ENCODE data around the gene BTBD8.

Gene BTBD8

DNA sequence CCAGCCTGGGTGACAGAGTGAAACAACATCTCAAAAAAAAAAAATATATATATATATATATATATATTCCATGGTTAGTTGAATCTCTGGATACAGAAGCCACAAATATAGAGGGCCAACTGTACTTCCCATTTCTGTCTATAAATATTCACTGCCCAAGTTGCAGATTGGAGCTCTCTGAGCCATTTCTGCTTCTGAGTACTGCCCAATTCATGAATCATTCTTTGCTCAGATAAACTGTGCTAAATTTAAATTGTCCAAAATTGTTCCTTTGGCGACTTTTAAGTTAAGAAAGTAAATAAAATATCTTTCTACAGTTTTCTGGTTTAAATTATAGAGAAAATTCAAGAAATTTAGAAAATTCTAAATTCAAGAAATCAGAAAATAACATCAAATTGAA lies 114.4 kb downstream of the BTBD8 start:
- no peak for DNase-seq

DNA sequence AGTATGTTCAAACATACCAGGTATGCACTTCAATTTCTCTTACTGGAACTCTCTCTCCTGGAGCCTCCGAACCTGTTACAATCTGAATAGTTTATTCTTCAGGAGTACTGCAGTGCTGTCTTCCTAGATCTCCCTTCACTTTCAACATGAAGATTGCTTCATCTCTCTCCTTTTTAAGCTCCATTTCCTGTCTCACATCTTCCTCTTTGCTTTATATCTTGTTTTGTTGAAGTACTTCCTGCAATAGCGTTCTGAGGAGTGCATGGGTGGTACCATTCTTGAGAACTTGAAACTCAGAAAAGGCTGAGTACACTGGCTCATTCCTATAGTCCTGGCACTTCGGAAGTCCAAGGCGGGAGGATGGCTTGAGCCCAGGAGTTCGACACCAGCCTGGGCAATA lies 121.8 kb downstream of the BTBD8 start:
- no peak for DNase-seq

DNA sequence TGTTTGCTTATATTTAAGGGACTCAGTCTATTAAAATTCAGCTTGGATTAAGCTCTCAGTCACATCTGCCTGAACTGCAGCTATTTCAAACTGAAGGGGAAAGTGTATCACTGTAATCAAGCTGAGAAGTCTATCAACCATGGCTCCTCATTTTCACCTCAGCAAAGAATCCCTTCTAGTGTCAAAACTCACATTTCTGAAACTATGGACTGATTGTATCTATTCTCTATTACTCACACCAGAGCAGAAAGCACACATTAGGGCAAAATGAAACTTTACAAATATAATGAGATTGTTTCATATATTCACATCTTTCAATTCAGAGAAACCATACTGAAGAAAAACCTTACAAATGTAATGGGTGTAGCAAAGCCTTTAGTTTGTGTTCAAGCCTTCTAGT lies 123.0 kb downstream of the BTBD8 start:
- DNase-seq: no peak

DNA sequence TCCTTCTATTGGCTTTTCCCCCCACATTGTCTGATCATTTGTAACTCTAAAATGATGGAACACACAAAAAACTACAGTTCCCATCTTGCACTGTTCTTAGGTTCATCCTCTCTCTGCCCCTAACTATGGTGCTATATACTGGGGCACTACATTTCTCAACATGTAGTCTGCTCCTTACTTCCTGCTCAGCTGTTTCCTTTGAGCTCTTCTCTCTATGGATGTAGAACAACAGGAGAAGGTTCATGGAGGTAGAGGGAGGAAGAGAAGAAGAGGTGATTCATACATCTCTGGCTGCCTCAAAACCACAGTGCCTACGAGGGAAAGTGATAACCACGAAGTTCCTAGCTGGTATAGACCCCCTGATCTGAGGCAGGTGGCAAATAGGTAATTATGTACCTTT lies 130.6 kb downstream of the BTBD8 start:
- DNase-seq: no peak

DNA sequence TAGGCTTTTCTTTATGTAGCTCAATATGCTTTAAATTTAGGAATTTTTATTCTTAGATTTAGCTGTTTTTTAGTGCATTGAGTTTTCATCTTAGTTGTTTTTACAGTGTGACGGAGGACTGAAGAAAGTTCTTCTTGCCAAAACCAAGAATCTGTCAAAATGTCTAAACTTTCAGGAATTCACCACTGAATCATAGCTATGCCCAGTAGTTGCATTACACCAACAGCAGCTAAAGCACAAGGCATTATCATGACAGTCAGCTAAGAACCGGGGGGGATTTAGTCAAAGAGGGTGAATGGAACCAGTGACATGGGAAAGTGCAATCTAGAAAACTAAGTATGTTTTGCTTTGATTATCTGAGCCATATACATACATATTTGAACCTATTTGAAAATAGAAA lies 131.0 kb downstream of the BTBD8 start:
- no peak for DNase-seq

DNA sequence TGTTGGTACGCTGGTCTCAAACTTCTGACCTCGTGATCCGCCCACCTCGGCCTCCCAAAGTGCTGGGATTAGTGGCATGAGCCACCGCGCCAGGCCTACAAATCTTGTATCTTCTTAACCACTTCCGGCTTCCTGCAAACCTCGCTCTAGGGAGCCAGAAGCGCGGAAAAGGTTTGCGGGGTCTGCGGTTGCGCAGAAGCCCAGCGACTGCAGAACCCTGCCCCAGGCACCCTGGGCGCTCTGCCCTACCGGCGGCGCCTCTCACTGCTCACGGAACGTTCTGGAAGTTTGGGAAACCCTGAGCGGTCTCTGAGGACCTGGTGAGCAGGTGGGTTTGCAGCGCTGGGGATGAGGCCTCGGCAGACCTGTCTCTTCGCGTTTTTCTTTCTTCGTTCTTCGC lies 137.6 kb downstream of the BTBD8 start, which contains the start of gene C1orf146:
Gene C1orf146 (plus strand): TSS at position 195 of the 400 bp plus-strand sequence. CDS start 13,506 bp downstream, outside the sequence.
- no peak for DNase-seq

DNA sequence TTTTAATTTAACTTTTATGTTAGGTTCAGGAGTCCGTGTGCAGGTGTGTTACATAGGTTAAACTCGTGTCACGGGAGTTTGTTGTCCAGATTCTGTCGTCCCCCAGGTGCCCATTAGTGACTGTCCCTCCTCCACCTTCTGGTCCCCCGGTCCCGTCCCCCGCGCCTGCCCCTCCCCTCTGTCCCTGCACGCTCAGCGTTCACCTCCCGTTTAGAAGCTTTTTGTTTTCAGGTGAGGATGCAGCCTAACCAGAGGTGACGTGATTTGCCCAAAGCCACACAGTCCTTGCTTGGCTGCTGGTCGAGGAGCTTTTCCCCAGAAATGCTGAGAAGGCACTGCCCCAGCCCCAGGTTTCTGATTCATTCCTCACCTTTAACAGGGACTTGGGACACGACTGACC lies 138.4 kb downstream of the BTBD8 start:
- DNase-seq: no peak

DNA sequence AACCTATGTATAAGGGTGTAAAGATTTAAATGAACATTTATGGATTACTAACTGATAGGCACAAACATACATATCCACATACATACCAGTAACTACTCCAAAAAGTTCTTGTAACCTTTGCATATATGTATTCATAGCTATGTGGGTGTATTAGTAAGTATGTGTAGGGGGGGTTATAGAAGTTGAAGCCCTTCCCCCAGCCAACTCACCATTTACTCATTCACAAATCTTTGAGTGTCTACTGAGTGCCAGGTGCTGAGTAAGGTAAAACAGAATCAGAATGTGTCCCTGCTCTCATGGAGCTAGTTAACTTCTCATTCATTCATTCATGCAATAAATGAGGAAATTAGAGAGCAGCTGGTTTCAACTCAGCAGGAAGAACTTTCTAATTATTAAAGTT lies 138.9 kb downstream of the BTBD8 start:
- no peak for DNase-seq

DNA sequence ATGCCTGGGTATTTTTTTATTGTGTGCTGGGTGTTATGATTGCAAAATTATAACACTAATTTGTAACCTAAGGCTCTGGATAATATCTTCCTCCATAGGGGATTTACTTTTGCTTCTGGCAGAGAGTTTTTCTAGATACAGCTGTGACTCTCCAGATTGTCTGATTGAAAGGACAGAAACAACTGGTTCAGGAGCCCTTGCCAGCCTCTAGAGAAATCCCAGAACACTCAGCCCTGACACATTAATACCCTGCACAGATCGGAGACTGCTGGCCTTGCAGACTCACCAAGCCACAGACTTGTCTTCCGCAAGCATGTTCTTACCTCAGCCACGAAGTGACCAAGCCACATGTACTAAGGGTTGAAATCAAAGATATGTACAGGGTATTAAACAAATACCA lies 148.3 kb downstream of the BTBD8 start:
- no peak for DNase-seq

DNA sequence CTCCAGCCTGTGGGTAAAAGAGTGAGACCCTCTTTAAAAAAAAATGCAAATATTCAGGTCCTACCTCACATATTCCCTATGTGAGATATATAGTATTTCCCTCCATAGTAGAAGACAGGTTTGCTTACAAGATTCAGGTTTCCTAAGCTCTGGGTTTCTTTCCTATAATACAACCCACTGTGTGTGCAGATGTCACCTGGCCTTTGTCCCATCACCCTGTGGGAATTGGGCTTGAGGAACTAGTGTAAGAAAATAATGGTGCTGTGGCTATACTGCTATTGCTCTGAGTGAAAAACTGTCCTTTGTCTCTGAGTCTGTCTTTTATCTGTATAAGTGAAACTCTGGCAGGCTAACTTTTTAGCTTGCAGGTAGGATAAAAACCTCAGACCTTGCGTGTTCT lies 150.6 kb downstream of the BTBD8 start:
- no peak for DNase-seq

Measured in DMS79 treated with DMSO at 0.1 percent for 48 hours (cell line).